ENCODE results near the gene ITLN2. TPM values are rescaled to one million over a fixed set of nuclear protein-coding genes. Genes with fewer than 3 reads are reported as not detected.
A peak's percentile ranks its signal among the peaks of the same experiment; 100 is the strongest.
"Not testable (repeated sequence)": the region's sequence is repeated elsewhere in the genome, so short reads cannot be mapped to it uniquely, and the experiment has no call there.

ITLN2 gene
- total and polyA plus RNA-seq, 11 donors = 0.15 to 4.1 (median 0.34) TPM; not detected in 7

DNA sequence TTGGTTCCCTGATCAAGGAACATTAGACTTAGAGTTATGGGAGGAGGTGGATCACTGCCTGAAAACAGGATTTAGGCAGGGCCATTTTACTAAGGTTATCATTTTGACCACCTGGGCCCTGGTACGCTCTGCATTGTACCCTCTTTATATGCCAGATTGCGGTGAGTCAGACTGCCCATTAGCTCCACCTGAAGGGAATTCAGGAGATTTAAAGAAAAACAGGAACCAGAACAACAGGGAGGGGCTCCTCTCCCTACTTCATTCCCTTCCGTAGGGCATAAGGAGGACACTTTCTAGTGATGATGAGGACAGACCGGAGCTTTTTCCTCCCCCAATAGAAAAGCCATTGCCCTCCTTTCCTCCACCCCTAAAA is 49.0 kb downstream of the ITLN2 start:
- 71 to 77% (median 75%) methylated on average over 4 of the region's 4 CpGs for WGBS, 4 donors
- H3K4me1 ChIP-seq = peaks cover 0 to 34% (median 2%) of the 10 kb centered on the region in 12 donors
- intact Hi-C loops (cut with DNase I) = no loop called here
- H3K27me3 ChIP-seq = no peaks in the 10 kb centered on the region
- no peaks in the 10 kb centered on the region for H3K36me3 ChIP-seq
- no peak for DNase-seq
- peaks cover 0 to 1% (median 0%) of the 10 kb centered on the region in 12 donors for H3K9me3 ChIP-seq
- no peak for ATAC-seq
- no peak overlapping the region for H3K4me3 ChIP-seq
- no peak for TF ChIP-seq POLR2A (IDR thresholded peaks at IDR 0.05)
- TF ChIP-seq, protein P1, sequence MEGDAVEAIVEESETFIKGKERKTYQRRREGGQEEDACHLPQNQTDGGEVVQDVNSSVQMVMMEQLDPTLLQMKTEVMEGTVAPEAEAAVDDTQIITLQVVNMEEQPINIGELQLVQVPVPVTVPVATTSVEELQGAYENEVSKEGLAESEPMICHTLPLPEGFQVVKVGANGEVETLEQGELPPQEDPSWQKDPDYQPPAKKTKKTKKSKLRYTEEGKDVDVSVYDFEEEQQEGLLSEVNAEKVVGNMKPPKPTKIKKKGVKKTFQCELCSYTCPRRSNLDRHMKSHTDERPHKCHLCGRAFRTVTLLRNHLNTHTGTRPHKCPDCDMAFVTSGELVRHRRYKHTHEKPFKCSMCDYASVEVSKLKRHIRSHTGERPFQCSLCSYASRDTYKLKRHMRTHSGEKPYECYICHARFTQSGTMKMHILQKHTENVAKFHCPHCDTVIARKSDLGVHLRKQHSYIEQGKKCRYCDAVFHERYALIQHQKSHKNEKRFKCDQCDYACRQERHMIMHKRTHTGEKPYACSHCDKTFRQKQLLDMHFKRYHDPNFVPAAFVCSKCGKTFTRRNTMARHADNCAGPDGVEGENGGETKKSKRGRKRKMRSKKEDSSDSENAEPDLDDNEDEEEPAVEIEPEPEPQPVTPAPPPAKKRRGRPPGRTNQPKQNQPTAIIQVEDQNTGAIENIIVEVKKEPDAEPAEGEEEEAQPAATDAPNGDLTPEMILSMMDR (IDR thresholded peaks at IDR 0.05) = no peak
- peak overlapping the region in 2 of 12 donors; percentile 7 to 8 for H3K27ac ChIP-seq

DNA sequence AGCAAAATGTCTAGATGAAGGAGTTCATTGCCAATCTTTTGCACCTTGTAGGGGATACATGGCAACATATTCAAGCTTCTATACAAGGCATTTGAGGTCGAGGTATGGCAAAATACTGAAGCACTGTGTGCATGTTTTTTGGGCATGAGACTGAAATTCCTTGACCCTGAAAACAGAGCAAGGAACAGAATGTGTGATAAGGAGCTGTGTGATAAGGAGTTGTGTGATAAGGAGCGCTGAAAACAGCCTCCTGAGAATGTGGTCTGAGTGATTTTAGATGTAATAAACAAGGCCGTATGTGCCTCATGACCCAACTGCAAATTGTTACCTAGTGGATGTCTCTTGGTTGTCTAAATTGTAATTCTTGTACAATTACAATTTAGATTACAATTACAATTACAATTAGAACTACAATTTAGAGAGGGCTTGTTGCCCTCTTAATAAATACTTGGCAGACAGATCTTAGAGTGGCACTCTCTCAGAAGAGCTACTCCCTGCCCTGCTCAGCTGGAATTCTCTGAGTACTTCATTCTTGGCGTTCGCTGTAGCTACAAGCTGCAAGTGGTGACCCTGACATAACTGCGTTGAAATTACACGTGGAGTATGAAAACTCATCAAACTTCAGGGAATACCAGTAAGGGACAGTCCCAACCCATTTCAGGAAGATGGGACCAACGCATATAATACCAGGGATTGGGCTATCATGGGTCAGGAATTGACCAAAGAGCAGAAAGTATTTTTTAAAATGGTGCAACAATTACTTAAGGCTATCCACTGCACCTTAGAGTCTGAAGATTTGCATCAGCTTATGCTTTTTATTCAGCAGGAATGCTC is 49.6 kb downstream of the ITLN2 start:
- ATAC-seq (peak in 3 of 4 donors; percentile 44 to 55 (median 48)), DNase-seq (no peak)
- Histone ChIP-seq H3K36me3 (no peaks in the 10 kb centered on the region), H3K27me3 (no peaks in the 10 kb centered on the region), H3K4me3 (no peak overlapping the region), H3K27ac (peak overlapping the region in 2 of 12 donors; percentile 8 to 14), H3K4me1 (peaks cover 0 to 34% (median 2%) of the 10 kb centered on the region in 12 donors), H3K9me3 (peaks cover 0 to 3% (median 0%) of the 10 kb centered on the region in 12 donors)
- TF ChIP-seq, protein P1 (IDR thresholded peaks at IDR 0.05) = no peak
- no peak for TF ChIP-seq POLR2A (IDR thresholded peaks at IDR 0.05)
- intact Hi-C loops (cut with DNase I) = no loop called here
- WGBS, 4 donors = 28 to 40% (median 32%) methylated on average over 8 of the region's 8 CpGs

DNA sequence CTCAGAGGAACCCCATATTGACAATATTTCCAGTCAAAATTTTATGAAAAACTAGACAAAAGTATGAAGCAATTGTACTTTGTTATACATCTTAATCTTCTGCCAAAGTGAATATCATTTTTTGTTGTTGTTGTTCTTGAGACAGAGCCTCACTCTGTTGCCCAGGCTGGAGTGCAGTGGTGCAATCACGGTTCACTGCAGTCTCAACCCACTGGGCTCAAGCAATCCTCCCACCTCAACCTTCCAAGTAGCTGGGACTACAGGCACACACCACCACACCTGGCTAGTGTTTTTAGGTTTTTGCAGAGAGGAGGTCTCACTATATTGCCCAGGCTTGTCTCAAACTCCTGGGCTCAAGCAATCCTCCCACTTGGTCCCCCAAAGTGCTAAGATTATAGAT is 52.4 kb downstream of the ITLN2 start:
- 76 to 91% (median 83%) methylated on average over 1 of the region's 1 CpG for WGBS, 4 donors
- H3K27ac ChIP-seq; H3K27me3 ChIP-seq; H3K9me3 ChIP-seq; H3K36me3 ChIP-seq; intact Hi-C loops (cut with DNase I); H3K4me3 ChIP-seq; ATAC-seq; DNase-seq: not testable (repeated sequence)
- peaks cover 0 to 17% (median 0%) of the 10 kb centered on the region in 12 donors for H3K4me1 ChIP-seq

DNA sequence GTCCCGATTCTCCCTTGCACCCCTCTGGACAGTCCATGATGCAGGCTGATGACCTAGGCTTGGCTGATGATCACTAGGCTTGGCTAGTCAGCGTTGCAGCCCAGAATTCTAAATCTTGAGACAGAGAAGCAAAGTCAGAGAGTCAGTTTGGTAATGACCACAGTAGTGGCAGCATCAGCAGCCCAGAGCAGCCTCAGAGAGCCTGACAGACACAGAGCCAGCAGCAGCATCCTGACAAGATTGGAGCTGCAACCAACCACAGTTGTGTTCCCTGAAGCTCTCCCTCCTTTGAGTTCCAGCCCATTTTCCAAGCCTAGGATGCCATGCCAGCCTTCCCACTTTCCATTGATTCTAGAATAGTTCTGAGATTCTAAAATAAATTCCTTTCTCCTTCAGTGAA is 52.8 kb downstream of the ITLN2 start:
- intact Hi-C loops (cut with DNase I) = no loop called here
- Histone ChIP-seq H3K27me3 (no peaks in the 10 kb centered on the region), H3K36me3 (no peaks in the 10 kb centered on the region), H3K4me3 (no peak overlapping the region), H3K27ac (no peak overlapping the region), H3K9me3 (peaks cover 0 to 3% (median 0%) of the 10 kb centered on the region in 12 donors), H3K4me1 (peaks cover 0 to 13% (median 0%) of the 10 kb centered on the region in 12 donors)
- TF ChIP-seq, protein P1 (IDR thresholded peaks at IDR 0.05) = no peak
- TF ChIP-seq POLR2A (IDR thresholded peaks at IDR 0.05) = no peak
- DNase-seq = no peak
- 85 to 95% (median 89%) methylated on average over 2 of the region's 2 CpGs for WGBS, 4 donors
- no peak for ATAC-seq

DNA sequence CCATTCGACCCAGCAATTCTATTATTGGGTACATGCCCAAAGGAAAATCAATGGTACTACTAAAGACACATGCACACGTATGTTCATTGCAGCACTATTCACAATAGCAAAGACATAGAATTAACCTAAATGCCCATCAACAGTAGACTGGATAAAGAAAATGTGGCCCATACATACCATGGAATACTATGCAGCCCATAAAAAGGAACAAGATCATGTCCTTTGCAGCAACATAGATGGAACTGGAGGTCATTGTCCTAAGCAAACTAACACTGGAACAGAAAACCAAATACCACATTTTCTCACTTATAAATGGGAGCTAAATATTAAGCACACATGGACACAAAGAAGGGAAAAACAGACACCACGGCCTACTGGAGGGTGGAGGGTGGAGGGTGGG is 53.9 kb downstream of the ITLN2 start:
- H3K4me1 ChIP-seq; H3K9me3 ChIP-seq; intact Hi-C loops (cut with DNase I); H3K27me3 ChIP-seq; H3K27ac ChIP-seq; H3K36me3 ChIP-seq; ATAC-seq; DNase-seq; H3K4me3 ChIP-seq: not testable (repeated sequence)
- 72 to 88% (median 78%) methylated on average over 3 of the region's 3 CpGs for WGBS, 4 donors

Other genes with a start within 250 kb of the ITLN2 start
- 10 to 100 TPM in 1 of 9 donors, 1 to 10 TPM in 3, under 1 TPM in 5; 0.49 to 31.6 (median 0.71) TPM for gene CD48, start 243.0 kb downstream of the ITLN2 start, total RNA-seq
- gene CD48, start 243.0 kb downstream of the ITLN2 start, polyA plus RNA-seq = 1 to 10 TPM in 1 of 2 donors, under 1 TPM in 1; 0.53 to 2.4 TPM
- gene SLAMF7, start 215.6 kb downstream of the ITLN2 start, total RNA-seq = 10 to 100 TPM in 1 of 9 donors, 1 to 10 TPM in 1, under 1 TPM in 3, not detected in 4; 0.27 to 28.0 (median 0.96) TPM
- under 1 TPM; 0.21 to 0.23 TPM for gene SLAMF7, start 215.6 kb downstream of the ITLN2 start, polyA plus RNA-seq
- 1 to 10 TPM in 1 of 9 donors, under 1 TPM in 4, not detected in 4; 0.06 to 2.5 (median 0.37) TPM for gene LY9, start 158.6 kb downstream of the ITLN2 start, total RNA-seq
- gene LY9, start 158.6 kb downstream of the ITLN2 start, polyA plus RNA-seq = under 1 TPM in 1 of 2 donors, not detected in 1; 0.18 TPM
- gene CD244, start 91.9 kb downstream of the ITLN2 start, total RNA-seq = 1 to 10 TPM in 2 of 9 donors, under 1 TPM in 2, not detected in 5; 0.10 to 2.2 (median 1.2) TPM
- under 1 TPM; 0.08 to 0.22 TPM for gene CD244, start 91.9 kb downstream of the ITLN2 start, polyA plus RNA-seq
- 1,000 to 10,000 TPM in 1 of 9 donors, 10 to 100 TPM in 1, 1 to 10 TPM in 3, under 1 TPM in 2, not detected in 2; 0.35 to 2,168 (median 2.6) TPM for gene ITLN1, start 69.6 kb downstream of the ITLN2 start, total RNA-seq
- 1 to 10 TPM in 1 of 2 donors, under 1 TPM in 1; 0.62 to 2.1 TPM for gene ITLN1, start 69.6 kb downstream of the ITLN2 start, polyA plus RNA-seq
- gene F11R, start 66.3 kb upstream of the ITLN2 start, total RNA-seq = 10 to 100 TPM in 5 of 9 donors, 1 to 10 TPM in 4; 7.5 to 23.4 (median 10.9) TPM
- 10 to 100 TPM in 1 of 2 donors, 1 to 10 TPM in 1; 7.4 to 13.8 TPM for gene F11R, start 66.3 kb upstream of the ITLN2 start, polyA plus RNA-seq
- gene TSTD1, start 84.2 kb upstream of the ITLN2 start, total RNA-seq = 10 to 100 TPM in 7 of 9 donors, 1 to 10 TPM in 2; 6.1 to 22.7 (median 14.4) TPM
- 10 to 100 TPM; 14.7 to 16.2 TPM for gene TSTD1, start 84.2 kb upstream of the ITLN2 start, polyA plus RNA-seq
- gene USF1, start 91.2 kb upstream of the ITLN2 start, total RNA-seq = 10 to 100 TPM; 20.2 to 51.1 (median 28.2) TPM
- 10 to 100 TPM; 31.9 to 43.0 TPM for gene USF1, start 91.2 kb upstream of the ITLN2 start, polyA plus RNA-seq
- gene ARHGAP30, start 115.1 kb upstream of the ITLN2 start, total RNA-seq = 10 to 100 TPM in 2 of 9 donors, 1 to 10 TPM in 7; 1.7 to 32.2 (median 2.1) TPM
- 1 to 10 TPM; 1.3 to 3.0 TPM for gene ARHGAP30, start 115.1 kb upstream of the ITLN2 start, polyA plus RNA-seq
- gene NECTIN4, start 134.7 kb upstream of the ITLN2 start, total RNA-seq = under 1 TPM in 2 of 9 donors, not detected in 7; 0.07 to 0.53 TPM
- gene NECTIN4, start 134.7 kb upstream of the ITLN2 start, polyA plus RNA-seq = under 1 TPM in 1 of 2 donors, not detected in 1; 0.03 TPM
- 10 to 100 TPM in 3 of 9 donors, 1 to 10 TPM in 6; 2.4 to 13.3 (median 6.1) TPM for gene KLHDC9, start 143.6 kb upstream of the ITLN2 start, total RNA-seq
- 1 to 10 TPM in 1 of 2 donors, under 1 TPM in 1; 0.43 to 3.2 TPM for gene KLHDC9, start 143.6 kb upstream of the ITLN2 start, polyA plus RNA-seq
- gene PFDN2, start 163.2 kb upstream of the ITLN2 start, total RNA-seq = 10 to 100 TPM; 38.3 to 59.1 (median 49.4) TPM
- gene PFDN2, start 163.2 kb upstream of the ITLN2 start, polyA plus RNA-seq = 100 to 1,000 TPM; 162 to 234 TPM
- 10 to 100 TPM; 28.1 to 42.7 (median 34.7) TPM for gene NIT1, start 163.3 kb upstream of the ITLN2 start, total RNA-seq
- 10 to 100 TPM; 25.8 to 34.3 TPM for gene NIT1, start 163.3 kb upstream of the ITLN2 start, polyA plus RNA-seq
- gene DEDD, start 177.9 kb upstream of the ITLN2 start, total RNA-seq = 10 to 100 TPM; 20.8 to 36.0 (median 26.5) TPM
- gene DEDD, start 177.9 kb upstream of the ITLN2 start, polyA plus RNA-seq = 10 to 100 TPM; 13.8 to 38.8 TPM
- 10 to 100 TPM; 54.4 to 86.9 (median 73.2) TPM for gene UFC1, start 199.2 kb upstream of the ITLN2 start, total RNA-seq
- 100 to 1,000 TPM in 1 of 2 donors, 10 to 100 TPM in 1; 60.7 to 131 TPM for gene UFC1, start 199.2 kb upstream of the ITLN2 start, polyA plus RNA-seq
- gene USP21, start 204.7 kb upstream of the ITLN2 start, total RNA-seq = 10 to 100 TPM; 12.3 to 20.0 (median 14.6) TPM
- 10 to 100 TPM; 13.0 TPM for gene USP21, start 204.7 kb upstream of the ITLN2 start, polyA plus RNA-seq
- 10 to 100 TPM in 8 of 9 donors, 1 to 10 TPM in 1; 9.7 to 16.7 (median 13.7) TPM for gene PPOX, start 211.6 kb upstream of the ITLN2 start, total RNA-seq
- gene PPOX, start 211.6 kb upstream of the ITLN2 start, polyA plus RNA-seq = 10 to 100 TPM; 10.7 to 24.3 TPM
- gene B4GALT3, start 222.7 kb upstream of the ITLN2 start, total RNA-seq = 10 to 100 TPM; 18.2 to 34.1 (median 22.4) TPM
- 10 to 100 TPM; 13.4 to 40.8 TPM for gene B4GALT3, start 222.7 kb upstream of the ITLN2 start, polyA plus RNA-seq
- gene ADAMTS4, start 244.2 kb upstream of the ITLN2 start, total RNA-seq = 10 to 100 TPM in 3 of 9 donors, 1 to 10 TPM in 6; 1.6 to 65.2 (median 8.4) TPM
- 1 to 10 TPM; 5.7 to 6.1 TPM for gene ADAMTS4, start 244.2 kb upstream of the ITLN2 start, polyA plus RNA-seq
- 100 to 1,000 TPM; 214 to 460 (median 297) TPM for gene NDUFS2, start 247.6 kb upstream of the ITLN2 start, total RNA-seq
- 100 to 1,000 TPM; 157 to 189 TPM for gene NDUFS2, start 247.6 kb upstream of the ITLN2 start, polyA plus RNA-seq